Lung (tissue), 12 donors: ENCODE data around the gene MFAP2. TPM values are rescaled to one million over a fixed set of nuclear protein-coding genes. Genes with fewer than 3 reads are reported as not detected.

ENCODE experiments used
- ATAC-seq: fragments of 200-7000 bp; cut with Tn5 transposase; one replicate; pipeline ENCODE4 v1.9.1; 2020; ENCODE audit warnings: moderate number of reproducible peaks; ENCODE audit not compliant: insufficient read depth, low FRiP score
- DNase-seq, 3 donors: peaks; one replicate each; pipeline ENCODE4 v3.0.0-alpha.2; 2013 to 2017
- H3K27ac ChIP-seq, 2 donors: one replicate each; pipeline ENCODE4 v1.5.1; 2013; ENCODE audit warnings: mild to moderate bottlenecking in 2 of 2, moderate library complexity in 2 of 2, control low read depth in 1 of 2, inconsistent platforms in 1 of 2, low read depth in 1 of 2, low read length in 1 of 2
- H3K27me3 ChIP-seq, 3 donors: one replicate each; pipeline ENCODE4 v1.5.1; 2013; ENCODE audit warnings: low read length in 2 of 3; ENCODE audit not compliant: control insufficient read depth in 3 of 3, insufficient read depth in 3 of 3
- H3K36me3 ChIP-seq, 4 donors: one replicate each; pipeline ENCODE4 v1.5.1; 2013; ENCODE audit warnings: low read length in 4 of 4, mild to moderate bottlenecking in 1 of 4, moderate library complexity in 1 of 4; ENCODE audit not compliant: control insufficient read depth in 4 of 4, insufficient read depth in 4 of 4
- H3K4me1 ChIP-seq, 5 donors: one replicate each; pipeline ENCODE4 v1.5.1; 2013; ENCODE audit warnings: low read length in 5 of 5, mild to moderate bottlenecking in 2 of 5, moderate library complexity in 1 of 5; ENCODE audit not compliant: control insufficient read depth in 5 of 5, insufficient read depth in 5 of 5
- H3K4me3 ChIP-seq: one replicate; pipeline ENCODE4 v1.5.1; 2013; ENCODE audit warnings: mild to moderate bottlenecking, control low read depth, moderate library complexity
- H3K9ac ChIP-seq, 2 donors: one replicate each; pipeline ENCODE4 v1.5.1; 2013; ENCODE audit warnings: low read length in 2 of 2, control low read depth in 1 of 2; ENCODE audit not compliant: insufficient read depth in 1 of 2
- H3K9me3 ChIP-seq, 4 donors: one replicate each; pipeline ENCODE4 v1.5.1; 2013; ENCODE audit warnings: low read length in 3 of 4, mild to moderate bottlenecking in 1 of 4, moderate library complexity in 1 of 4; ENCODE audit not compliant: control insufficient read depth in 4 of 4, insufficient read depth in 3 of 4
- CTCF ChIP-seq: IDR thresholded peaks from 2 replicates; pipeline ENCODE4 v1.5.1; 2012; ENCODE audit warnings: mild to moderate bottlenecking; ENCODE audit errors: control extremely low read depth, extremely low read depth
- WGBS, 2 donors: extraction: QIAGEN DNeasy Blood & Tissue Kit; methylation state at CpG; one replicate each; pipeline ENCODE4 v1.1.7; 2013; 5-methylcytosine and 5-hydroxymethylcytosine counted together
- polyA plus RNA-seq, 2 donors: library from polyadenylated mRNA; stranded (reverse); fragments of 200-250 nt; gene quantifications; one replicate each; pipeline ENCODE4 v1.2.1, GENCODE V29; 2013
- total RNA-seq, 2 donors: library from RNA; depleted of rRNA in 1 of 2; stranded (reverse); fragments of >200 nt in 1 of 2; gene quantifications; one replicate each; pipeline ENCODE4 v1.2.1, GENCODE V29; 2014 to 2021
- donor health status: control.
- donor health status: control.
- donor health status: Bipolar disorder and iron deficiency.
- donor health status: healthy.
- donor health status: DM: yes; HTN: yes; CAD: no.

MFAP2 gene
- total and polyA plus RNA-seq, 4 donors = 7.4 to 28.5 (median 12.5) TPM

- no peak overlapping the region for H3K27ac ChIP-seq
- H3K9ac ChIP-seq = no peak overlapping the region
- WGBS, 2 donors = 97% methylated on average over 14 of the region's 14 CpGs
- no peak for DNase-seq
- H3K27me3 ChIP-seq = no peaks in the 10 kb centered on the region
- no peak for ATAC-seq
- H3K36me3 ChIP-seq = peaks cover 0 to 55% (median 4%) of the 10 kb centered on the region in 4 donors
- H3K9me3 ChIP-seq = no peaks in the 10 kb centered on the region
- H3K4me1 ChIP-seq = no peaks in the 10 kb centered on the region
- no peak overlapping the region for H3K4me3 ChIP-seq
- TF ChIP-seq CTCF = no peak
These were observed 16.4 kb upstream of the MFAP2 start for GRCh38 chr1:16996845-16997244.

- peaks cover 0 to 45% (median 6%) of the 10 kb centered on the region in 4 donors for H3K36me3 ChIP-seq
These were observed 13.2 kb upstream of the MFAP2 start for GRCh38 chr1:16993521-16994038.

GRCh38 chr1:16992675-16993074, 12.3 kb upstream of the MFAP2 start:
- no peaks in the 10 kb centered on the region for H3K4me1 ChIP-seq
- H3K27me3 ChIP-seq = no peaks in the 10 kb centered on the region
- ATAC-seq (no peak), DNase-seq (no peak)
- H3K36me3 ChIP-seq = peaks cover 0 to 45% (median 5%) of the 10 kb centered on the region in 4 donors
- no peak for TF ChIP-seq CTCF
- 96 to 97% methylated on average over 9 of the region's 9 CpGs for WGBS, 2 donors
- no peaks in the 10 kb centered on the region for H3K9me3 ChIP-seq
- H3K9ac ChIP-seq = no peak overlapping the region
- no peak overlapping the region for H3K4me3 ChIP-seq
- no peak overlapping the region for H3K27ac ChIP-seq

More at GRCh38 chr1:16993521-16994038, 13.2 kb upstream of the MFAP2 start:
- H3K9ac ChIP-seq = no peak overlapping the region
- DNase-seq (no peak), ATAC-seq (no peak)
- 93 to 94% methylated on average over 13 to 15 of the region's 15 CpGs for WGBS, 2 donors
- no peaks in the 10 kb centered on the region for H3K9me3 ChIP-seq
- H3K4me1 ChIP-seq = no peaks in the 10 kb centered on the region
- H3K27ac ChIP-seq = no peak overlapping the region
- TF ChIP-seq CTCF = no peak
- H3K27me3 ChIP-seq = no peaks in the 10 kb centered on the region
- no peak overlapping the region for H3K4me3 ChIP-seq

GRCh38 chr1:16992102-16992501, 11.7 kb upstream of the MFAP2 start:
- Histone ChIP-seq H3K9ac (no peak overlapping the region), H3K4me1 (no peaks in the 10 kb centered on the region), H3K4me3 (no peak overlapping the region), H3K27ac (no peak overlapping the region), H3K27me3 (no peaks in the 10 kb centered on the region), H3K9me3 (no peaks in the 10 kb centered on the region), H3K36me3 (peaks cover 0 to 50% (median 8%) of the 10 kb centered on the region in 4 donors)
- 91 to 95% methylated on average over 12 of the region's 12 CpGs for WGBS, 2 donors
- ATAC-seq = no peak
- DNase-seq = no peak
- TF ChIP-seq CTCF = no peak
